ENCODE results near the gene LIME1.

Gene LIME1

DNA sequence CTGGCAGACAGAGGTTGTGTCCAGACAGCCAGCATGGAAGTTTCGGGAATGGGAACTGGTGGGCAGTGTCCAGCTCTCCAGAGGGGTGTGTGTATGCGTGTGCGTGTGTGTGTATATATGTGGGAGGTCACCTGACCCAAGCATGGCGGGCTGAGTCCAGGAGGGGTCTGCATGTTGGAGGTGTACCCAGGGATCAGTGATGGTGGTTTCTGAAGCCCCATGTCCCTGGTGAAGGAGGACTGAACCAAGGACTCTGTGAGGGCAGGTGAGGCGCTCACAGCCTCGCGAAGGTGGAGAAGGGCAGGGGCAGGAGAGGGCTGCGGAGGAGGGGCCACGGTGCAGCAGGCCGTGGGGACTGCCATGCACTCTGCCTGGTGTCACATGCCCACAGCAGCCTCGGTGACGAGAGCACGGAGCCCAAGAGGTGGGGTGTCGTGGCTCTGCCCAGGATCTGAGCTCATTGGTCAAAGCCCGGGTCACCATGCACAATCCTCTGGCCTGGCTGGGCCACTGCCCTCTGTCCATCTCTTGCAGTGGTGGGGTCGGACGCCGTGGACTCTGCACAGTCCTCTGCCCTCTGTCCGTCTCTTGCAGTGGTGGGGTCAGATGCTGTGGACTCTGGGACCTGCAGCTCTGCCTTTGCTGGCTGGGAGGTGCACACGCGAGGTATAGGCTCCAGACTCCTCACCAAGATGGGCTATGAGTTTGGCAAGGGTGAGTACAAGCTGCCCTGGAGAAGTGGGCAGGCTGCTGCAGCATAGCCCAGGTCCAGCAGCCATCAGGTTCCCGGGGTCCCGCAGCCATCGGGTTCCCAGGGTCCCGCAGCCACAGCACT lies 2.1 kb upstream of the LIME1 start:
- no peaks in the 10 kb centered on the region for H3K9me3 ChIP-seq (ENCODE audit: control insufficient read depth, low read length)
- no peak overlapping the region for H3K18ac ChIP-seq (ENCODE audit: low read depth in 1 of 2, low read length in 2 of 2)
- H2BK120ac ChIP-seq (ENCODE audit: low read depth, low read length): no peak overlapping the region
- no peak overlapping the region for H3K9ac ChIP-seq (ENCODE audit: low read length)
- H2BK5ac ChIP-seq (ENCODE audit: low read depth, low read length, poor library complexity, severe bottlenecking): no peak overlapping the region
- no peak for DNase-seq
- H2BK12ac ChIP-seq (ENCODE audit: low read length in 2 of 2): no peak overlapping the region
- no peak overlapping the region for H3K23ac ChIP-seq (ENCODE audit: low read length in 2 of 2)
- no peak overlapping the region for H3K4me2 ChIP-seq (ENCODE audit: low read length, poor library complexity, severe bottlenecking)
- peak overlapping the region; percentile 4 for H4K91ac ChIP-seq (ENCODE audit: low read length)
- no peak overlapping the region for H3K4ac ChIP-seq (ENCODE audit: low read depth in 1 of 2, low read length in 2 of 2)
- no peak overlapping the region for H3K4me3 ChIP-seq (ENCODE audit: insufficient read depth in 1 of 2, low read depth in 1 of 2, low read length in 2 of 2)
- H2AK5ac ChIP-seq (ENCODE audit: low read length, severe bottlenecking): no peak overlapping the region
- H2AFZ ChIP-seq (ENCODE audit: low read depth, low read length): no peak overlapping the region
- no peak overlapping the region for H3K14ac ChIP-seq (ENCODE audit: low read length in 2 of 2)
- H3K79me1 ChIP-seq (replicated peaks; ENCODE audit: low read length, poor library complexity, severe bottlenecking): peaks cover 24% of the 10 kb centered on the region
- 96% methylated on average over 25 of the region's 25 CpGs for whole genome bisulfite sequencing
- peaks cover 29% of the 10 kb centered on the region for H3K4me1 ChIP-seq (ENCODE audit: control insufficient read depth, insufficient read depth, low read depth, low read length)
- no peak overlapping the region for H3K27ac ChIP-seq (ENCODE audit: low read length, poor library complexity, severe bottlenecking)
- H3K27me3 ChIP-seq (ENCODE audit: control insufficient read depth in 1 of 2, insufficient read depth in 1 of 2, low read length in 2 of 2): no peaks in the 10 kb centered on the region
- peaks cover 57 to 80% of the 10 kb centered on the region in 2 experiments for H3K36me3 ChIP-seq (ENCODE audit: control insufficient read depth in 1 of 2, insufficient read depth in 2 of 2, low read depth in 1 of 2, low read length in 2 of 2)
- no peak overlapping the region for H2BK15ac ChIP-seq (ENCODE audit: low read depth, poor library complexity, severe bottlenecking)
- no peak overlapping the region for H4K8ac ChIP-seq (ENCODE audit: low read length)

DNA sequence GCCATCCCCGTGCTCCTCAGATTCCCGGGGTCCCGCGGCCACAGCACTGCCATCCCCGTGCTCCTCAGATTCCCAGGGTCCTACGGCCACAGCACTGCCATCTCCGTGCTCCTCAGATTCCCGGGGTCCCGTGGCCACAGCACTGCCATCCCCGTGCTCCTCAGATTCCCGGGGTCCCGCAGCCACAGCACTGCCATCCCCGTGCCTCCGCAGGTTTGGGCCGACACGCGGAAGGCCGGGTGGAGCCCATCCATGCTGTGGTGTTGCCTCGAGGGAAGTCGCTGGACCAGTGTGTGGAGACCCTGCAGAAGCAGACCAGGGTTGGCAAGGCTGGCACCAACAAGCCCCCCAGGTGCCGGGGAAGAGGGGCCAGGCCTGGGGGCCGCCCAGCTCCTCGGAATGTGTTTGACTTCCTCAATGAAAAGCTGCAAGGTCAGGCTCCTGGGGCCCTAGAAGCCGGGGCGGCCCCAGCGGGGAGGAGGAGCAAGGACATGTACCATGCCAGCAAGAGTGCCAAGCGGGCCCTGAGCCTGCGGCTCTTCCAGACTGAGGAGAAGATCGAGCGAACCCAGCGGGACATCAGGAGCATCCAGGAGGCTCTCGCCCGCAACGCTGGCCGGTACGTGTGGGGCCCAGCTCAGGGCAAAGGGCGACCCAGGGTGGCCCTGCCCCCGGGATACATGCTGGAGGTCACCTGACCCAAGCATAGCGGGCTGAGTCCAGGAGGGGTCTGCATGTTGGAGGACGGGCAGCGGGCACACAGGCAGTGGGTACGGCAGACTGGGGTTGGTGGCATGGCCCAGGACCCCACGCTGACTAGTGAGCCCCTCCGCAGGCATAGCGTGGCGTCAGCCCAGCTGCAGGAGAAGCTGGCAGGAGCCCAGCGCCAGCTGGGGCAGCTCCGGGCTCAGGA lies 1.3 kb upstream of the LIME1 start:
- Histone ChIP-seq H2AK5ac (ENCODE audit: low read length, severe bottlenecking) (no peak overlapping the region), H3K23ac (ENCODE audit: low read length in 2 of 2) (no peak overlapping the region), H2BK5ac (ENCODE audit: low read depth, low read length, poor library complexity, severe bottlenecking) (no peak overlapping the region), H3K4me1 (ENCODE audit: control insufficient read depth, insufficient read depth, low read depth, low read length) (peaks cover 29% of the 10 kb centered on the region), H3K14ac (ENCODE audit: low read length in 2 of 2) (no peak overlapping the region), H3K36me3 (ENCODE audit: control insufficient read depth in 1 of 2, insufficient read depth in 2 of 2, low read depth in 1 of 2, low read length in 2 of 2) (peaks cover 51 to 75% of the 10 kb centered on the region in 2 experiments), H3K79me1 (replicated peaks; ENCODE audit: low read length, poor library complexity, severe bottlenecking) (peaks cover 22% of the 10 kb centered on the region), H3K4ac (ENCODE audit: low read depth in 1 of 2, low read length in 2 of 2) (no peak overlapping the region), H3K9me3 (ENCODE audit: control insufficient read depth, low read length) (no peaks in the 10 kb centered on the region), H3K9ac (ENCODE audit: low read length) (no peak overlapping the region), H2BK15ac (ENCODE audit: low read depth, poor library complexity, severe bottlenecking) (no peak overlapping the region), H2BK12ac (ENCODE audit: low read length in 2 of 2) (no peak overlapping the region), H2BK120ac (ENCODE audit: low read depth, low read length) (no peak overlapping the region), H3K27ac (ENCODE audit: low read length, poor library complexity, severe bottlenecking) (no peak overlapping the region), H2AFZ (ENCODE audit: low read depth, low read length) (no peak overlapping the region), H3K4me3 (ENCODE audit: insufficient read depth in 1 of 2, low read depth in 1 of 2, low read length in 2 of 2) (no peak overlapping the region), H4K91ac (ENCODE audit: low read length) (no peak overlapping the region), H4K8ac (ENCODE audit: low read length) (no peak overlapping the region), H3K4me2 (ENCODE audit: low read length, poor library complexity, severe bottlenecking) (no peak overlapping the region), H3K27me3 (ENCODE audit: control insufficient read depth in 1 of 2, insufficient read depth in 1 of 2, low read length in 2 of 2) (no peaks in the 10 kb centered on the region), H3K18ac (ENCODE audit: low read depth in 1 of 2, low read length in 2 of 2) (no peak overlapping the region)
- 96% methylated on average over 48 of the region's 48 CpGs for WGBS
- DNase-seq: no peak

DNA sequence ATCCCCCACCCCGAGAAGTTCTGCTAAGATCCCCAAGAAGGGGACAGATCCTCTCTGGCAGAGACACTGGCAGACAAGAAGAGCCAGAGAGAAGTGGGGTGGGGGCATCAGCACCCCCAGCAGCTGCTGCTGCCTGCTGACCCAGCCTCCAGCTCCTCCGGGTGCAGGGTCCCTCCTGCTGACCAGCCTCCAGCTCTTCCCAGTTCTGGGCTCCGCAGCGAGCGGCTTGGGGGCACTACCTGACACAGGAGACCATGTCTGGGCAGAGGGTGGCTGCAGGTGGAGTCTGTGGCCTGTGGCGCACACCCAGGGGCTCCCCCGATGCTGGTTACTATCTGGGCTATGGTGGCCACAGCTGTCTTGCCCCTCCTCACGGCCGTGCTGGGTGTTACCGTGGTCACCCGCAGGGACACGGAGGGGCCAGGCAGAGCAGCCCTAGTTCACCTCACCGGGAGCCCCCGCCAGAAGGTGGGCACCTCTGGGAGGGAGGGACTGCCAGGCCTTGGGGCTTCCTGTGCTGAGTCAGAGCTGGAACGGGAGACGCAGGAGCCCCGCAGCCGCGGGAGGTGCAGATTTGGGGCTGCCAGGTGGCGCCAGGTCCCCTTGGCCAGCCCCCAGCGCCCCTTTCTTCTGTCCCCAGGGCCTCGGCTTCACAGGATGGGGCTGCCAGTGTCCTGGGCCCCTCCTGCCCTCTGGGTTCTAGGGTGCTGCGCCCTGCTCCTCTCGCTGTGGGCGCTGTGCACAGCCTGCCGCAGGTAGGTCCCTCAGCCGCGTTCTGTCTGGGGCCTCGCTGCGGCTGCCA lies 630 bp downstream of the LIME1 start:
- Histone ChIP-seq H3K27me3 (ENCODE audit: control insufficient read depth in 1 of 2, insufficient read depth in 1 of 2, low read length in 2 of 2) (no peaks in the 10 kb centered on the region), H3K9me3 (ENCODE audit: control insufficient read depth, low read length) (no peaks in the 10 kb centered on the region), H2BK12ac (ENCODE audit: low read length in 2 of 2) (no peak overlapping the region), H3K23ac (ENCODE audit: low read length in 2 of 2) (no peak overlapping the region), H4K8ac (ENCODE audit: low read length) (no peak overlapping the region), H2AK5ac (ENCODE audit: low read length, severe bottlenecking) (no peak overlapping the region), H3K4ac (ENCODE audit: low read depth in 1 of 2, low read length in 2 of 2) (no peak overlapping the region), H3K27ac (ENCODE audit: low read length, poor library complexity, severe bottlenecking) (no peak overlapping the region), H3K4me1 (ENCODE audit: control insufficient read depth, insufficient read depth, low read depth, low read length) (peaks cover 37% of the 10 kb centered on the region), H3K18ac (ENCODE audit: low read depth in 1 of 2, low read length in 2 of 2) (no peak overlapping the region), H3K14ac (ENCODE audit: low read length in 2 of 2) (no peak overlapping the region), H3K36me3 (ENCODE audit: control insufficient read depth in 1 of 2, insufficient read depth in 2 of 2, low read depth in 1 of 2, low read length in 2 of 2) (peaks cover 40 to 71% of the 10 kb centered on the region in 2 experiments), H4K91ac (ENCODE audit: low read length) (peak overlapping the region; percentile 5), H2BK120ac (ENCODE audit: low read depth, low read length) (no peak overlapping the region), H3K79me1 (replicated peaks; ENCODE audit: low read length, poor library complexity, severe bottlenecking) (peaks cover 21% of the 10 kb centered on the region), H3K4me3 (ENCODE audit: insufficient read depth in 1 of 2, low read depth in 1 of 2, low read length in 2 of 2) (no peak overlapping the region), H3K9ac (ENCODE audit: low read length) (no peak overlapping the region), H2BK15ac (ENCODE audit: low read depth, poor library complexity, severe bottlenecking) (no peak overlapping the region), H2AFZ (ENCODE audit: low read depth, low read length) (no peak overlapping the region), H3K4me2 (ENCODE audit: low read length, poor library complexity, severe bottlenecking) (no peak overlapping the region), H2BK5ac (ENCODE audit: low read depth, low read length, poor library complexity, severe bottlenecking) (no peak overlapping the region)
- no peak for DNase-seq
- WGBS: 64% methylated on average over 26 of the region's 30 CpGs

DNA sequence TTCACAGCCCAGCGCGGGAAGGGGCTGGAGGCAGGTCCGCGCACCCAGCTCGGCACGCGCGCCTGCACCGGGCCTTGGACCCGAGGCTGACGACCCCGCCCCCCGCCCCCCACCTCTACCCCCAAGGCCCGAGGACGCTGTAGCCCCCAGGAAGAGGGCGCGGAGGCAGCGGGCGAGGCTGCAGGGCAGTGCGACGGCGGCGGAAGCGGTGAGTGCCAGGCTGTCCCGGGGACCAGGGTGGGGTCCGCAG lies 1.2 kb downstream of the LIME1 start:
- no peak overlapping the region for H2BK15ac ChIP-seq (ENCODE audit: low read depth, poor library complexity, severe bottlenecking)
- no peak overlapping the region for H3K9ac ChIP-seq (ENCODE audit: low read length)
- no peak for DNase-seq
- no peak overlapping the region for H2AFZ ChIP-seq (ENCODE audit: low read depth, low read length)
- H3K4ac ChIP-seq (ENCODE audit: low read depth in 1 of 2, low read length in 2 of 2): no peak overlapping the region
- peaks cover 42 to 73% of the 10 kb centered on the region in 2 experiments for H3K36me3 ChIP-seq (ENCODE audit: control insufficient read depth in 1 of 2, insufficient read depth in 2 of 2, low read depth in 1 of 2, low read length in 2 of 2)
- no peak overlapping the region for H2BK5ac ChIP-seq (ENCODE audit: low read depth, low read length, poor library complexity, severe bottlenecking)
- H3K4me2 ChIP-seq (ENCODE audit: low read length, poor library complexity, severe bottlenecking): peak overlapping the region; percentile 14
- peaks cover 22% of the 10 kb centered on the region for H3K79me1 ChIP-seq (replicated peaks; ENCODE audit: low read length, poor library complexity, severe bottlenecking)
- no peak overlapping the region for H2BK12ac ChIP-seq (ENCODE audit: low read length in 2 of 2)
- H3K23ac ChIP-seq (ENCODE audit: low read length in 2 of 2): no peak overlapping the region
- WGBS: 34% methylated on average over 5 of the region's 26 CpGs
- H3K27me3 ChIP-seq (ENCODE audit: control insufficient read depth in 1 of 2, insufficient read depth in 1 of 2, low read length in 2 of 2): no peaks in the 10 kb centered on the region
- no peak overlapping the region for H3K27ac ChIP-seq (ENCODE audit: low read length, poor library complexity, severe bottlenecking)
- H2AK5ac ChIP-seq (ENCODE audit: low read length, severe bottlenecking): no peak overlapping the region
- no peaks in the 10 kb centered on the region for H3K9me3 ChIP-seq (ENCODE audit: control insufficient read depth, low read length)
- H4K8ac ChIP-seq (ENCODE audit: low read length): no peak overlapping the region
- H3K18ac ChIP-seq (ENCODE audit: low read depth in 1 of 2, low read length in 2 of 2): no peak overlapping the region
- H3K14ac ChIP-seq (ENCODE audit: low read length in 2 of 2): no peak overlapping the region
- H2BK120ac ChIP-seq (ENCODE audit: low read depth, low read length): no peak overlapping the region
- peaks cover 38% of the 10 kb centered on the region for H3K4me1 ChIP-seq (ENCODE audit: control insufficient read depth, insufficient read depth, low read depth, low read length)
- no peak overlapping the region for H3K4me3 ChIP-seq (ENCODE audit: insufficient read depth in 1 of 2, low read depth in 1 of 2, low read length in 2 of 2)
- no peak overlapping the region for H4K91ac ChIP-seq (ENCODE audit: low read length)

All from mesenchymal stem cell (in vitro differentiated cells and primary cell).